Activated CD8-positive, alpha-beta memory T cell treated with anti-CD3 and anti-CD28 coated beads, Interleukin-2, amount 50 U/mL, for 24 hours (primary cell): ENCODE results near the gene SPOCK1.

Experiments used
- DNase-seq: peaks from one replicate; pipeline ENCODE4 v3.0.0-alpha.2; 2020; ENCODE audit errors: extremely low read depth

The SPOCK1 gene

DNA sequence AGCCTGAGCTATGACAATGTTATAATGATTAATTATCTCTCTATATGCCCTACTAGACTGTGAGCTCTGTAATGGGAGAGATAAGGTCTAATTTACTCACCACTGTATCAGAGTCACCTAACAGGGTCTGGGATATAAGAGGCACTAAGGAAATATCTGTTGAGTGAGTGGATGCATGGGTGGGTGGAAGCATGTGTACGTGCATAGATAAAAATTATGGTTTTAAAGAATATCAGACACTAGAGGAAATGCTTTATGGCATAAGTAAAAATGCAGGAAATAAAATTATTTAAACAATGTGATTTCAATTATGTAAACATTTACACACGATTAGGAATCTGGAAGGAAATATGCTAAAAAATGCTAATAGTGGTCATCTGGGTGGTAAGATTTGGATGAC lies 137.8 kb downstream of the SPOCK1 start:
- DNase-seq, result no peak

DNA sequence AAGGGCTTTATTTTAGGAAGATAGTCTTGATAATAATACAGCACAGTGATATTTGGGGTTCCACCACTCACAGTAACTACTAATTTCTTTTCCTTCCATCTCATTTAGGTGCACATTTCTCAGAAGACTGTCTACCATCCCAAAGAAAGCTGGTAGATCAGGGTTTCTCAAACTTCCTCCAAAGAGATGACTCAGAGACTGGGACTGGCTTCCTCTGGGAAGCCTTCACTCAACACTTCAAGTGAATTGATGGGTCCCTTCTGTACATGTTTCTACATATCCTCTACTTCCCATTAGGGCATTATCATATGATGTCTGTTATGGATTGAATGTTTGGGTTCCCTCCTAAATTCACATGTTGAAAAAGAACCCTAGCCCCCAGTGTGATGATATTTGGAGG lies 138.5 kb downstream of the SPOCK1 start:
- no peak for DNase-seq

DNA sequence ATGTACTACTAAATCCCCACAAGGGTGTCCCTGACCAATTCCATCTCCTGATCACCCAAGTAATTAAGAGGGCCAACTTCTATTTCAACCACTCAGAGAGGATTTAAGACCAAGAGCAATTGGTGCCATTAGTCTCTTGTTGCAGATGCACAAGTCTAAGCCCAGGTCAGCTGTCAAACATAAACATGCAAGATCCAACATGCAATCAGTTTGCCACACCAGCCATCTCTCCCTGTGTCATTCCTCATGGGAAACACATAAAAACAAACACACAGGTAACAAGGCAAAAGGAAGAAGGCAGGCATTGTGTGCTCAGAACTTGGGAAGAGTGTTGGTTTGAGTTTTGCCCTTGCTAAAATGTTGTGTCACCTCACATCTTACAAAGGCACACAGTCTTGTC lies 139.2 kb downstream of the SPOCK1 start:
- no peak for DNase-seq

DNA sequence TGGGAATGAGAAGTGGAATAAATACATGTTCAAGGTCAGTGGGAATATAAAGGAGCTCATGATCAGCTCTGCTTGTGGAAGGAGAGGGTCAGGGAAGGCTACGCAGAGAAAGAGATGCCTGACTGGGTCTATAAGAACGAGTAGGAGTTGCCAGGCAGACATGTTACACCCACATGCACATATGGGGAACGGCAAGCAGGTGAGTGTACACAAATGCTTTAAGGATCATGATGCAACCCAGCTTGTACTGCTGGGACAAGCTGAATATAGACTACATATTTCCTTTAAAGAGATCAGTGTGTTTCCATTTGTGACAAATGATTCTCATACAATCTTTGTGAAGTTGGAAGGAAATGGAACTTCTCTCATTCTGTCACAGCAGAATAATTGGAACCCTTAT lies 141.7 kb downstream of the SPOCK1 start:
- DNase-seq, result no peak

DNA sequence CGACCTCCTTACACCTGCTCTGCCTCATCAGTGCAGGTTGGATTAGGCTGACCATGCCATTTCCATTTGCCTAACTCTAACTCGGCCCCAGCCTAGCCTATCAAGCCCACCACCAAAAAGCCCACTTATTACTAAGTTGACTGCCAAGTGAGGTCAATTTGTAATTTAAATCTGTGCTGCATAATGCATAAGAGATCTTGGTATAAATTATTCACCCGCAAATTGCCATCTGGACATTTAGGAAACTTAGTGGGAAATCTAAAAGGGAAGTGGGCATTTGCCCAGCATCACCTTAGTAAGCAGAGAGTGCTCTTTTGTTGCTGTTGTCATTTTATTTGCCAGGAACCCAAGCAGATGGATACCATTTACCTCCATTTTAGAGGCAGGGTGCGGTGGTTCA lies 143.0 kb downstream of the SPOCK1 start:
- DNase-seq, result no peak

DNA sequence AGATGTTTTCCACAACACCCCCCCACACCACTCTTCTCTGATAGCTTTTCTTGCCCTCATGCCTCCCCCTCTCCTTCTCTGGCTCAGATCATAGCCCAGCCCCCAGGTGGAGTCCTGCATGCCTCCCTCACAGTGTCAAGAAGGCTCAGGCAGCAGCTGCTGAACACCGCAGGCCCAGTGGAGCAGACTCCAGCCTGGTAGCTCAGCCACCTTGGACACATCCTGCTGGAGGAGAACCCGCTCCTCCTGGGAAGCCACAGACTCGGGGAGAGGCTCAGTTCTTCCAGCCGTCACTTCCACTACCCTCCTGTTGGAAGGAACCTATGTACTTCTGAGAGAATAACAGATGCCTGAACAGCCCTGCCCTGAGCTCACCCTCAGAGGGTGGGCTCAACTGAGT lies 143.4 kb downstream of the SPOCK1 start:
- DNase-seq, result no peak

DNA sequence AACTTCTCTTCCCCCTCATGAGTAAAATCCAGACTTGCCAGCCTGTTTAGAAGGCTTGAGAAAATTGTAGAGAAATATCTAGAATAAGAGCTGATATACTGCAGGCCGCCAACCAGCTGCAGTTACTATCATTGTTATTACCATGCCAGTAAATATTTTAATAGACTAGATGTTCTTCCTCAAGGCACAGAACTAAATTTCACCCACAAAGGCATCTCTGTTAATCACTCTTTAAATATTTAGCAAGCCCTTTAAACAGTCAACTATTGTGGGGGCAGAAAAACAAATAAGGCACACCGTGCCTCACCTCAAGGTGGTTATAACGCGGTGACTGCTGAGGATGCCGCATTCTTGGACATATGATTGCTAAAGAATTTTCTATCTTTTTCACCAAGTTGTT lies 147.0 kb downstream of the SPOCK1 start:
- DNase-seq, result no peak

DNA sequence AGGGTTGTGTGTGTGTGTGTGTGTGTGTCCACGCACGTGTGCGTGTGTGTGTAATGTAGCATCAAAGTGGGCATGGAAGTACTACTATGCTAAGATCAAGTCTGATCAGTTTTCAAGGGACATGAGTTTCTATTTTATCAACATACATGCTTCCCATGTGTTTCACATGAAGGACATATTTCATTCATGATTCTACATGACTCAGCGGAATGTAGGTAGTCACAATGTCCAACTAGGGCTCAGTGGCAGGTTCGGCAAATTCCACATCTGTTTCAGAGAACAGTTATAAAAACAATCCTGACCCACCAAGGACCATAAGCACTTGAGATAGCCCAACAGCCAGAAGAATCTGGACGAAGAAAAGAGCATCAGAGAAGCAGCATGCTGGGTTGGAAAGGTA lies 148.3 kb downstream of the SPOCK1 start:
- DNase-seq, result no peak

DNA sequence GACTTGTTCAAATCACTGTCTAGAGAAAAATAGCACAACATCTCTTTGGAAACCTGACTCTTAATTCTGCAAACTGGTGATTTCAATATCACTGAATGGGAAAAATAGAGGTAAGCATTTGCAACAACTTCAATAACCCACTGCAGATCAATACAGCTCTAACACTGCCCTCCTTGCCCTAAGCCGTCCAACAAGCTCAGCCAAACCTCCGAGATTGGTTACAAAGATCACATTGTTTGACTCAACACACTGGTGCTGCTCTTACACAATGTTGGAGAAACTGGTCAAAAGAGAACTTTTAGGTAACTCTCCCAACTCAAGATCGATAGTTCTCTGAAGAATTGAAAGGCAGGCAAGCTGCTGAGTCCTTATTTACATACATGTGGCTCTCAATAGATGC lies 150.4 kb downstream of the SPOCK1 start:
- no peak for DNase-seq

DNA sequence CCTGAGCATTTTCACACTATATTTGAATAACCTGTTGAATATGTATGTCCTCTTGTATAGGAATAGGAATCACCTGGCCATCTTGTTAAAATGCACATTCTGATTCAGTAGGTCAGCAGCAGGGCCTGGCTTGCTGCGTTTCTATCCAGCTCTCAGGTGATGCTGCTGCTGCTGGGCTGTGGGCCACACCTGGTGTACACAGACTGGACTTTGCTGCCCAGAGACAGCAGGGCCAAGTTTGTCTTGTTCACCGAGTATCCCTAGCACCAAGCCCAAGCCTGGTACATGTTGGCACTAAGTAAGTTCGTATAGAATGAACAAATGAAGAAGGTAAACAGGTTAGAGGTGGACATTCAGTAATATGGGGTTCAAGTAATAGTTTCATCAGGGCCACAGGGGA lies 151.3 kb downstream of the SPOCK1 start:
- no peak for DNase-seq

DNA sequence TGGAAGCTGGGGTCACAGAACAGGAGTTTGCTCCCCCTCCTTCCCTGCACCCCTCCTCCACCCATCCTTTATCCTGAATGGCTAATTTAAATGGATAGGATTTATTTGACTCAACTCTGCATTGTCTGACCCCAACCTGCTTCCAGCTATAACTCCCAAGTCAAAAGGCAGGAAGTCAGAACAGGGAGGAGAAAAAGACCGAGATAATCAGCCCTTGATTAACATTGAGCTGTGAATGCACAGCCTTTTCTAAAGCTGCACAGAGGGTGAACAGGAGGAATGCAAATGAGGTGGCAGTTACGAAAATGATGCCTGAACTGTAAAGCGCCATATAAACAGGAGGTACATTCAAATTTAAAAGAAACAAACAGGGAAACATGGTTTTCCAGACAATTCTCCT lies 152.8 kb downstream of the SPOCK1 start:
- DNase-seq, result no peak

DNA sequence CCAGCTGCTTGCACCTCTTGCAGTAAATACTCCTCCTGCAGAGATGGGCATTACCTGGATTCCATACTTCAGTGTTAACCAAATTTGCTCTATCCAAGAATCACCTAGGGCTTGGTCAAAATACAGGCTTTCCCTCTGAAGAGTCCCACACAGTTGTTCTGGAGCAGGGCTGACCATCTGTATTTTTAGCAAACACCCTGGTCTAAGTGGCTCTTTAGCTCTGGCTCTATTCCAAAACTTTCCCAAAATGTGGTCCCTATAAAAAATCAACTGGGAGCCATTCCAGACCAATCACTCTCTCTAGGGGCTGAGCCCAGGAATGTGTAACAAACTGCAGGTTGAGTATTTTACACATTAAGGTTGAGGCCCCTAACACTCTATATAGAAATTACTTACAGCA lies 153.7 kb downstream of the SPOCK1 start:
- no peak for DNase-seq

DNA sequence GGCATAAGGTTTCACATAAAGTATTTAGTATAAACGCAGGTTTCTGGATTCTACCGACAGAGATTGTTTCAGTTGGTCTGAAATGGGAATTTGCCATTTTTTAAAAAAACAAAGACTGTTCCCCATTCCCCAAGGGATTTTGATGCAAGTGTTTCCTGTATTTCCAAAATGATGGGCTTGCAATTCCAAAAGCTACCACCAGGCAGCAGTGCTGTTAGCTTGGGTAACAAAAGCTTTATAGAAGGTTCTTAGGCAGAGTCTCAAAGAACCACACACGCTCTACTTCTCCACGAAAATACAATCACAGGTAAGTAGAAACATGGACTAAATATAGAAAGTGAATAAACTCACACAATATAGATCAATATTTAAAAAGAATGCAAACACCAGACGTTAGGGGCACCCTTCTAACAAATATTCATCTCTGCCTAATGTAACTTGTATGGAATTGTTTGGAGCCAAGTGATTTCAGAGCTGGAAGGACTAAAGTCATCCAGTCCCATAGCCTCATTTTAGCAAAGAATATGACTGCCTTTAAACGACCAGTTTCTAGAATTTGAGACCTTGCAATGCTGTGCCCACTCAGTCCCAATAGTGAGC lies 154.3 kb downstream of the SPOCK1 start:
- DNase-seq, result no peak

DNA sequence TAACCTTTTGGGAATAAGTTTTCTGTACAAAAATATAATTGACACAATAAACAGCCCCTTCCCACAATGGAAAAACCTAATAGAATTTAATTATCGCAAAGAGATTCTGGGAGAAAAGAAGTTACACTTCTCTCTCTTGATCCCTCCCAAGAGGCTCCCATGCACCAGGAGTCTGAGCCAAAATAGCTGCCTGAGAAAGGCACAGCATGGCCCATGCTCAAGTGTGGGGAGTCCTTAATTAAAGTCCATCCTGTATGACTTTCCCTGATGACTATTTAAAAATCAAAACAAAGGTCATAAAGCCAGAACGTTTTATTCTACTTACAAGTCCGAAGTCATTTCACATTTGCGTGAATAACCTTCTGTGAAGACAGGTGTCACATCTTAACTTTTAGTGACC lies 155.1 kb downstream of the SPOCK1 start:
- no peak for DNase-seq

DNA sequence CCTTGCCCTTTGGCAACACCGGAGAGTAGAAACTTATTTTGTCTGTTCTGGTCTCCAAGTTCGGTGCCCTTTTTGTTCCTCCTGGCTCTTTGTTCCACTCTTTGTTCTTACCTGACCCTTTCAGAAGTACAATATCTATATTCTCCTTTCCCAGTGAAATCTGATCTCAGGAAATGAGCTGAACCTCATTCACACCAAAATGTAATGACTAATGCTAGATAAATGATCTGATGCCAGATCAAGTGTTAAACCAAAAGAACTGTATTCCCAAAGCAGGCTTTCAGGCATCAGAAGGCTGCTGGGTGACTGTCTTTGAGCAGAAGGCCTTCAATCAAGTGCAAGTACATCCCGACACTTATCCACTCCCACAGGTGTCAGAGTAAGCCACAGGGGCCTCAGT lies 156.4 kb downstream of the SPOCK1 start:
- DNase-seq, result no peak

DNA sequence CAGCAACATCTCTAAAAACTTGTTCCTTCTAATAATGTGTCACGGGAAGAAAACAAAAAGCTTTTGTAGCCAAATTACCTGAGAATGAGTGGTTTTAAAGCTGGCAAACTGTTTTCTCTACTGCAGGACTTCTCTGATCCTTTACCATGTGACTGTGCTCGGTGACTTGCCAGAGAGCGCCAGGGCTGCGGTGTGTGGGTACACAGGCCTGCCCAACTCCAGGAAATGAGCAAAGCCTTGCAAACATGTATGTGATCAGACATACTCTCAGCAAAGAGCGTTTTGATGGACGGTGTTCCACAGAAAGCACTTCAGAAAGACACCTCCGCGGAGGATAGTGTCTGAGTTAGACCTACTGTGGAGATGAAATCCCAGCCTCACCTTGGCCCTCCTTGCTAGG lies 157.3 kb downstream of the SPOCK1 start:
- DNase-seq, result no peak

DNA sequence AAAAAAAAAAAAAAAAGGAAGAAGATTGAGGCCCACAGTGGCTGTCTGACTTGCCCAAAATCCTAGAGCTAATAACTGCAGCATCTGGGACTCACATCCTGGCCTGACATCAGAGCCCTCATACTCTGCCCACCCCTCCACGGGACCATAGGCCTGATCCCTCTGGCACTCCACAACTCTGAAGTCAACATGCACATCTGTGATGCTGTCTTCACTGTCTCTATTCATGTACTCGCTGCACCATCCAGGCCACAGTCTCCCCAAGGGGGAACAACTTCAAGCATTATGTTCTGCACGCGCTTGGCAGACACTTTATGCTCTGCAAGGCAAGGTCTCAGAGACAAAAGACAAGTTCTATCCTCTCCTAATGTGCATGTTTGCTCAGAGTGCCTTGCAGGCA lies 158.2 kb downstream of the SPOCK1 start:
- no peak for DNase-seq

DNA sequence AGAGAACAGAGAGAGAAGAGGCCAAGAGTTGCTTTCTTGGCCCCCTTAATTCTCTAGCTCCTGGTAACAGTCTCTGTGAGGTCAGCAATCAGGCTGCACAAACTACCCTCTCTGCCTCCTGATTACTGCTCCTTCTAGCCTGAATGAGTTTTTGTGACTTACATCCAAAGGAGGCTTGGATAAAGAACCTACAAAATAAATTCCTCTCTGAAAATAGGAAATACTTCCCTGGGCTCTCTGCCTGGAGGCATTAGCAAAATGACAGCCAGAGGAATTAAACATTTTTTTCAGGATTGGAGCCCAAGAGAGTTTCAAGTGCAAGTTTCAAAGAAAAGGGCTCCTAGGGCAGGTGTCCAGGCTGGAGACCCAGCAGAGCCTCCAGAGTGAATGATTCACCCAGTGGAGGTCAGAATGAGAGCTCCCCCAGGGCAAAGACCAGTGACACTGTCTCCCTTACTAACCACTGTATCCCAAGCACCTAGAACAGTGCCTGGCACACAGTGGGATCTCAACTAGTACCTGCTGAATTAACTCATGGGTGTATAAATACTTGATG lies 162.5 kb downstream of the SPOCK1 start:
- no peak for DNase-seq

DNA sequence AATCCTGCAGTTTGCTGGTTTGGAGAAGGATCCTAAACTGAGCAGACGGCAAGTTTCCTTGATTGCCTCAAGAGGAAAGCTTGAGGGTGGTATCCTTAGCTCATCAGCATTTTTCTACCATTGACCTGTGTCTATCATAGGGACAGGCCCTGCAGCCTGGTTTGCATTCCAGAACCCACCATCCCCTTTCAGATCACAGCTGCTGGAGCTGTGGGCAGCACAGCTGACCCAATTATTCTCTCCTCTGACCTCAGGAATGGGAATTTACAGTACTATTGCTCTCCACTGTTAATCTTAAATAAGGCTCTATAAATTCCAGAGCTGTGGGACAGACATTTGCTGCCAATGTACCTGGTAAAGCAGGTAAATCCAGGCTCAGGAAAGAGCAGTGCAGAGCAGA lies 163.0 kb downstream of the SPOCK1 start:
- DNase-seq, result no peak

DNA sequence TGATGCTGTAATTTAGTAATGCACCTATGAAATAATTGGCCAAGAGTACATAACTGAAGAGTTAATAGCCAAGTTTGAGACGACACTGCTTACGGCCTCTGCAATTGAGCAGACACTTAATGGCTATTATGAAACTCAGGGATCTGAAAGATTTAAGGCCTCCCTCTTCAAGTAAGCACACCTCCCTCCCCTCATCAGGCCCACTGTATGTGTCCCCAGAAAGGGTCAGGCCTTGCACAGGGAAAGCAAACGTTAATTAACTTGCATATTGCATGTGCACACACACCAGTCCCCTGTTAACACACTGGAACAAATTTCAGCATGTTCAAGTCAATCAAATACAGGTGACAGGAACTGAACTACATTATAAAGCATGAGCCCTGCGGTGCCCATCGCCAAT lies 163.6 kb downstream of the SPOCK1 start:
- no peak for DNase-seq

DNA sequence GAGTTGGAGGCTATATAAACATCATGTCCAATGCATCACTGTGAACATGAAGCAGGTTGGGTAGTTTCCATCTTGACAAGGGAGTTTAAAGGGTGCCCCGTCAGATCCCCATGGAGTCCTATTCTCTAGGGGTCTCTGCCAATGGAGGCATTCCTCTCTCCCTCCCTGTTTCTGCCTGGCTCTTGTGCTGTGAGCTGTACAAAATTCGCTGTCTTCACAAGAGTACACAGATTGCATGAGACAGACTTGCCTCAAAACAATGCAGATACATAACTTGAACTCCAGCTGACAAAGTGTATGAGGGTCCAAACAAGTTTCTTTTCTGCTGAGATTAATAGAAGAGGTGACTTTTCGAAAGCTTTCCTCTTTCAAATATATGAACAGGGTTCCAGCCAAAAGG lies 165.2 kb downstream of the SPOCK1 start:
- no peak for DNase-seq

DNA sequence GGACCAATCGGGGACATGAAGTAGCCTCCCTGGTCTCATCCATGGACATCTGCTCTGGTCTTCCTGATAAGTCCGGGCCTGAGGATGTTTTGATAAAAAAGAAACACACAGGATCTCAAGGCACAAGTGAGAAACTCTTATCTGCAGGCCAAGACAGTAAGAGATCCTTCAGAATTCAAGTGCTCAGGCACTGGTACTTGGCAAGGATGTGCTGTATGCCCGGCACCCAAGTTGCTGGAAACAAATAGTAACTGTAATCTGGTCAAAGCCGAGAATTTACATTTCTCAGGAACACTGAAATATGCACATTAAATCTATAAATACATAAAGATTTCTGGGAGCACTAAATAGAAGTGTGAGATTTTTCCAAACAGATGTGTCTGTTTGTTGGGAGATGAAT lies 165.7 kb downstream of the SPOCK1 start:
- no peak for DNase-seq

DNA sequence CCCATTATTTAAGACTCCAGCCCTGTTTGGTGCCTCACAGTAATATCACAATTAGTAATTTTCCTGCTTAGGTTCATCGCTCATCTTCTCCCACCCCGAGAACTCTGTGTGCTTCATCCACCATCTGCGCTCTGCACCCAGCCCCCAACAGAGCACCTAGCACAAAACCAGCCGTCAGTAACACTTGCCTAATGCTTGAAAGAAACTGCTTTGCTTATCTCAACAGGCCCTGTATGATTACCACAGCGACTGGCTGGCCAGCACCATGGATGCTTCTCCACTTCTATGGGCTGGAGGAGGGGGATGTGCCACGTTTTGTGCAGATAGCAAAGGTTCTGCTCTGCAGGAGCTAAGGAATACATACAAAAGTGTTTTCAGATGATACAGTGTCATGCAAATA lies 166.8 kb downstream of the SPOCK1 start:
- no peak for DNase-seq

DNA sequence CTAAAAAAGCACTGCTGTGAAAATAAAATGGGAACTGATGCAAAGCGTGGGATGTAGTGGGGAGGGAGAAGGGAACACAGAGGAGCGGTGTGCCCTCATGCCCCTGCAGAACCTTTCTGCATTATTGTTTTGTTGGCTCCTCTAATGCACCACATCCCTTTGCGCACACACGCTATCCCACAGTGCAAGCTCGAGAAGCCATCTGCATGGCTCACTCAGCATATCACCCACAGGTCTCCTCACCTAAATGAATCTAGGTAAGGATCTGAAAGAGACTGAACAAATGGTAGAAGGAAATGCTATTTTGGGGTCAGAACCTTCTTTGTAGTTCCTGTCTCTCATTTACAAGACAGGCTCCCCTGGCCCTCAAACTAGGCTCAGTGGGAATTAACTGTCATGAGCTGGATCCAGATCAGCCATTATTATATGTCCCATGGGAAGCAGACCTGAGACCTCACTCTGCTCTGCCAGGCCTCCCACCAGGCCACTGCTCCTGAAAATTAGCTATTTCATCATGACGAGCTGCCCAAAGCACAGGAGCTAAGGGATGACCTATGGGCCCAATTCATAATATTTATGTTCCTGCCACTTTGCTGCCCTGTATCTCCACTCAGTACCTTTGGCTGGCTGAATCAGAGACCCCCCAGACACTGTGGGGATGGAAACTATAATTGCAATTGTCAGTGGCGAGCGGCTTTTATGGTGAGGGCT lies 169.4 kb downstream of the SPOCK1 start:
- DNase-seq, result no peak
